Measurements from ENCODE around the gene PTGFRN. TPM values are rescaled to one million over a fixed set of nuclear protein-coding genes. Genes with fewer than 3 reads are reported as not detected.
A peak's percentile ranks its signal among the peaks of the same experiment; 100 is the strongest.

The PTGFRN gene
- total RNA-seq, 1 donor from 2014 or later: 53.2 TPM

GRCh38 chr1:116900471-116901365, 9.0 kb upstream of the PTGFRN start:
- Mint-ChIP-seq H3K4me3 (no peak overlapping the region), H3K27me3 (ENCODE audit: insufficient read depth, low read depth) (peaks cover 5% of the 10 kb centered on the region), H3K9me3 (no peaks in the 10 kb centered on the region), H3K36me3 (no peaks in the 10 kb centered on the region), H3K4me1 (no peaks in the 10 kb centered on the region), H3K27ac (no peak overlapping the region)
- H3K4me3 ChIP-seq: no peak overlapping the region
- H3K27ac ChIP-seq: no peak overlapping the region
- no peaks in the 10 kb centered on the region for H3K27me3 ChIP-seq
- H3K9ac ChIP-seq: no peak overlapping the region
- H2AFZ ChIP-seq (replicated peaks): no peak overlapping the region
- no peak overlapping the region for H3K4me2 ChIP-seq
- H3K4me1 ChIP-seq: no peaks in the 10 kb centered on the region
- no peak for DNase-seq (ENCODE audit: low spot score)
- no peak for TF ChIP-seq EZH2 (IDR thresholded peaks at IDR 0.05)
- no peak for TF ChIP-seq CTCF (IDR thresholded peaks at IDR 0.05)
- no peak for TF ChIP-seq EZH2phosphoT487 (IDR thresholded peaks at IDR 0.05)
- no peaks in the 10 kb centered on the region for H3K9me3 ChIP-seq (ENCODE audit: low read depth)
- no peaks in the 10 kb centered on the region for H4K20me1 ChIP-seq (ENCODE audit: low read depth)
- H3K79me2 ChIP-seq (ENCODE audit: low read depth): no peaks in the 10 kb centered on the region
- no peaks in the 10 kb centered on the region for H3F3A ChIP-seq (ENCODE audit: low read depth)
- H3K36me3 ChIP-seq: no peaks in the 10 kb centered on the region

GRCh38 chr1:116902027-116902426, 7.7 kb upstream of the PTGFRN start:
- no peak for TF ChIP-seq EZH2phosphoT487 (IDR thresholded peaks at IDR 0.05)
- no peak for TF ChIP-seq EZH2 (IDR thresholded peaks at IDR 0.05)
- no peak for TF ChIP-seq CTCF (IDR thresholded peaks at IDR 0.05)
- H2AFZ ChIP-seq (replicated peaks): peak overlapping the region; percentile 10
- H4K20me1 ChIP-seq (ENCODE audit: low read depth): no peaks in the 10 kb centered on the region
- no peaks in the 10 kb centered on the region for H3K4me1 ChIP-seq
- Mint-ChIP-seq H3K27me3 (ENCODE audit: insufficient read depth, low read depth) (peaks cover 2% of the 10 kb centered on the region), H3K9me3 (no peaks in the 10 kb centered on the region), H3K27ac (no peak overlapping the region), H3K4me3 (no peak overlapping the region), H3K36me3 (no peaks in the 10 kb centered on the region), H3K4me1 (no peaks in the 10 kb centered on the region)
- no peaks in the 10 kb centered on the region for H3K9me3 ChIP-seq (ENCODE audit: low read depth)
- no peak overlapping the region for H3K4me2 ChIP-seq
- no peaks in the 10 kb centered on the region for H3K27me3 ChIP-seq
- H3K9ac ChIP-seq: no peak overlapping the region
- no peak overlapping the region for H3K27ac ChIP-seq
- no peak for DNase-seq (ENCODE audit: low spot score)
- H3K36me3 ChIP-seq: no peaks in the 10 kb centered on the region
- no peaks in the 10 kb centered on the region for H3K79me2 ChIP-seq (ENCODE audit: low read depth)
- H3F3A ChIP-seq (ENCODE audit: low read depth): no peaks in the 10 kb centered on the region
- no peak overlapping the region for H3K4me3 ChIP-seq

- Mint-ChIP-seq H3K4me1 (no peaks in the 10 kb centered on the region), H3K36me3 (no peaks in the 10 kb centered on the region), H3K27ac (no peak overlapping the region), H3K9me3 (no peaks in the 10 kb centered on the region), H3K27me3 (ENCODE audit: insufficient read depth, low read depth) (peaks cover 2% of the 10 kb centered on the region), H3K4me3 (no peak overlapping the region)
- no peaks in the 10 kb centered on the region for H3K4me1 ChIP-seq
- no peaks in the 10 kb centered on the region for H4K20me1 ChIP-seq (ENCODE audit: low read depth)
- no peak overlapping the region for H2AFZ ChIP-seq (replicated peaks)
- no peaks in the 10 kb centered on the region for H3F3A ChIP-seq (ENCODE audit: low read depth)
- H3K9me3 ChIP-seq (ENCODE audit: low read depth): no peaks in the 10 kb centered on the region
- no peaks in the 10 kb centered on the region for H3K79me2 ChIP-seq (ENCODE audit: low read depth)
- no peak overlapping the region for H3K4me2 ChIP-seq
- no peak overlapping the region for H3K27ac ChIP-seq
- H3K9ac ChIP-seq: no peak overlapping the region
- no peaks in the 10 kb centered on the region for H3K27me3 ChIP-seq
- no peak for TF ChIP-seq CTCF (IDR thresholded peaks at IDR 0.05)
- TF ChIP-seq EZH2 (IDR thresholded peaks at IDR 0.05): no peak
- TF ChIP-seq EZH2phosphoT487 (IDR thresholded peaks at IDR 0.05): no peak
- DNase-seq (ENCODE audit: low spot score): no peak
- no peaks in the 10 kb centered on the region for H3K36me3 ChIP-seq
- no peak overlapping the region for H3K4me3 ChIP-seq
Measured at GRCh38 chr1:116902723-116903383, 6.9 kb upstream of the PTGFRN start.
